HG03457 (cell line): ENCODE results near the gene ZNF653.
"Not testable (repeated sequence)": the region's sequence is repeated elsewhere in the genome, so short reads cannot be mapped to it uniquely, and the experiment has no call there.

Experiments used
- ATAC-seq: cut with Tn5 transposase; IDR thresholded peaks from one replicate; pipeline ENCODE4 v1.9.1; 2021; ENCODE audit warnings: moderate number of reproducible peaks; ENCODE audit not compliant: unreplicated experiment

Gene ZNF653

DNA sequence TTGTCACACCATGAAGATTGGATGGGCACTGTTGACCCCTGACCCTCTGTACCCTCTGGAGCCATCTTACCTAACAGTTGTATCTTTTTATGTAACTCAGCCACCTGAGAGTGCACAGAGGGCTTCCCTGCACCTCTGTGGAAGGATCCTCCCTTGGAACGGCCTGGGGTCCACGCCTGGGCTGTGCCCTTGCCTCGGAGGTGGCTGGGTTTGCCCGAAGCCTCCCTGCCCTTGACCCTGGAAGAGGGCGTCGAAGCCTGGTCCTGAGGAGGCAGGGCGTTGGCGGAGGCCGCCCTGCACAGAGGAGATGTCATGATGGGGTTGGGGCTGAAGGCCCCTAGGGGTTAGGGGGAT is 71.0 kb downstream of the ZNF653 start:
- peak; percentile 2 for ATAC-seq

DNA sequence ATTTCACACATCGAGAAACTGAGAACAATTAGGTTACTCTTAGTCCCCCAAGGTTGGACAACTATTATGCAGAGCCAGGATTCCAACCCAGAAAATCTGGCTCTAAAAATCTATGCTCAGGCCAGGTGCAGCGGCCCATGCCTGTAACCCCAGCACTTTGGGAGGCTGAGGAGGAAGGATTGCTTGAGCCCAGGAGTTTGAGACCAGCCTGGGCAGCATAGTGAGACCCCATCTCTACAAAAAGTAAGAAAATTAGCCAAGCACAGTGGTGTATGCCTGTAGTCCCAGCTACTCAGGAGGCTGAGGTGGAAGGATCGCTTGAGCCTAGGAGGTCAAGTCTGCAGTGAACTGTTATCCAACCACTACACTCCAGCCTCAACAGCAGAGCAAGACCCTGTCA is 72.1 kb downstream of the ZNF653 start:
- ATAC-seq: not testable (repeated sequence)
